GM12801 (cell line): ENCODE measurements around the gene IL1B.

Source experiments
- TF ChIP-seq, protein P1 (sequence below): IDR thresholded peaks from one replicate; pipeline ENCODE4 v1.5.1; 2011; ENCODE audit warnings: control low read depth; ENCODE audit not compliant: insufficient read length; ENCODE audit errors: extremely low read depth

The IL1B gene

DNA sequence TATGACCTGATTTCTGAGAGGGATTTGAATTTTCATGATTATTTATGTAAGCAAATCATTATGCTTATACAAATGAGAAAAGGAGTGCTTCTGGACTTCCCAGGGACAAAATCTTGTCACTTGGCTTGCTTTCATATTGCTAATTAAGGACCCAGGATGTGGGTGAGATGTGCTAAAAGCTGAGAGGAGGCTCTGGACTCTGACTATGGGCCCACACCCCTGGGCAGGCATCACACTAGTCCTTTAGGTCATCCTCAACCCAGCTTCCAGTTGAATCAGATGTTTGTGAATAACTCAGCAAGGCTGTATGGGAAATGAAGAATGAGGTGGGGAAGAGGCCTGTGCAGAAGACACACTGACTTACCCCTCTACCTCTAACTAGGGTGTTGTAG, 11.9 kb downstream of the IL1B start:
- TF ChIP-seq, protein P1, sequence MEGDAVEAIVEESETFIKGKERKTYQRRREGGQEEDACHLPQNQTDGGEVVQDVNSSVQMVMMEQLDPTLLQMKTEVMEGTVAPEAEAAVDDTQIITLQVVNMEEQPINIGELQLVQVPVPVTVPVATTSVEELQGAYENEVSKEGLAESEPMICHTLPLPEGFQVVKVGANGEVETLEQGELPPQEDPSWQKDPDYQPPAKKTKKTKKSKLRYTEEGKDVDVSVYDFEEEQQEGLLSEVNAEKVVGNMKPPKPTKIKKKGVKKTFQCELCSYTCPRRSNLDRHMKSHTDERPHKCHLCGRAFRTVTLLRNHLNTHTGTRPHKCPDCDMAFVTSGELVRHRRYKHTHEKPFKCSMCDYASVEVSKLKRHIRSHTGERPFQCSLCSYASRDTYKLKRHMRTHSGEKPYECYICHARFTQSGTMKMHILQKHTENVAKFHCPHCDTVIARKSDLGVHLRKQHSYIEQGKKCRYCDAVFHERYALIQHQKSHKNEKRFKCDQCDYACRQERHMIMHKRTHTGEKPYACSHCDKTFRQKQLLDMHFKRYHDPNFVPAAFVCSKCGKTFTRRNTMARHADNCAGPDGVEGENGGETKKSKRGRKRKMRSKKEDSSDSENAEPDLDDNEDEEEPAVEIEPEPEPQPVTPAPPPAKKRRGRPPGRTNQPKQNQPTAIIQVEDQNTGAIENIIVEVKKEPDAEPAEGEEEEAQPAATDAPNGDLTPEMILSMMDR, result no peak

DNA sequence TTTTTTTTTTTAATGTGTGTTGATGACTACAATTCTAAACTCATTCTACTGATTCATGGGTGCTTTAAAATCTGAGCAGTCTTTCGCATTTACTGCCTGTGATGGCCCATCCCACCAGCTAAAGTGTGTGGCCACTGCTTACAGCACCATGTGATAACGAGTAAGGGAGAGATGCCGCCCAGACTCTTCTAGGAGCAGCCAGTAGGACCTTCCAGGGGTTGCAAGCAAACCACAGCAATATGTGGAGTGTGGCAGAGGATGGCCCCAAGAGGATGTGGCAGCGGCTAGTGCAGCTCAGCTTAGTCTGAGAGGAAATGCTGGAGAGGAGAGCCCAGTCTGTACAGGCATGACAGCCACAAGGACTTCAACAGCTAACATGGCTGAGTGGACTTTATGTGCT, 14.9 kb downstream of the IL1B start:
- TF ChIP-seq, protein P1, result no peak

DNA sequence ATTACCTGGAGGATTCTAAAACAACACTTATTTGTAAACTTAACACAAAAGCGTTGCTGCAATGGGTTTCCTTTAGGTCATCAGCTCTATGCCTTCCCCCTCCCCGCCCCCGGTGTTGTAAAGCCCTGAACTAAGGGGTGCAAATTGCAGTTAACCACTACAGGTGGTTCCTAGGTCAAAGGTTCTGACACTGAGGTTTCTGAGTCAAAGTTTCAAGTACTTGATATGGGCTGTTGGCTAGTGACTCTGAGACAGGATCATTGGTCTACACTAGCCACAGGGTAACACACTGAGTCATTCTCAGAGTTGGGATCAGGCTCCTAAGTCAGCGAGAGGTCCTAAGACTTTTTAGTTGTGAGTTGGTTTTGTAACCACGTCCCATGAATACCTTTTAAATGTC, 15.4 kb downstream of the IL1B start:
- TF ChIP-seq, protein P1, result no peak

DNA sequence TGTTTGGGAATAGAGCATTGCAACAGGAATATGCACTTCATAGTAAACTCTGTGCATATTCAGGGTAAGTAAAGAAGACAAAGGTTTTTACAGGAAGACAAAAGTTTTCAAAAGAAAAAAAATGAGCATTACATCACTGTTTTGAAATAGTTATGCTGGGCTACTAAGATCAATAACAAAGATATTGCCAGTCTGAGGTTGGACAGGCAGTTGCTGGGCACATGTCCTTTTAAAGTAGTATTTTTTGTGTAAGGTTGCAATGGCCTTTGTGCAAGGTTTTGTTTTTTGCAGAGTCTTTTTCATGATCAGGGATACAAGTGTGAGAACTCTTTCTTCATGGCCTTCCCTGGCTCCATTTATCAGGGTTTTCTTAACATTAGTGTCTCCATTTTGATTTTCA, 16.2 kb downstream of the IL1B start:
- TF ChIP-seq, protein P1, result no peak

DNA sequence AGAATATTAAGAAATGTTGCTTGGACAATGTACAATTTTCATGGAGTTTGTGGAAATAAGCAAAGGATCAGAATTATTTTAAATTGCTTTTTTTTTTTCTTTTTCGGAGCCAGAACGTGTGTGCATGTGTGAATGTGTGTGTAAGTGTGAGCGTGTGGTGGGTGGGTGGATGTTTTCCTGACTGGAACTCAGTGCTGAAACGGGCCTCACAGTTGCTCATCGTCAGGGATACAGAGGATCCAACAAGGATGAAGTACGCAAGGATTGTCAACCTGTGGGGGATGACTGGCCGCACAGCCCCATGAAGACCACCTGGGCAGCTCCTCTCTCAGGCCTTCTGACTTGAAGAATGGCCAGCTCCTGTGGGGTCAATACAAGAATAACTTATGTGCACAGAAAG, 17.5 kb downstream of the IL1B start:
- TF ChIP-seq, protein P1, result no peak

DNA sequence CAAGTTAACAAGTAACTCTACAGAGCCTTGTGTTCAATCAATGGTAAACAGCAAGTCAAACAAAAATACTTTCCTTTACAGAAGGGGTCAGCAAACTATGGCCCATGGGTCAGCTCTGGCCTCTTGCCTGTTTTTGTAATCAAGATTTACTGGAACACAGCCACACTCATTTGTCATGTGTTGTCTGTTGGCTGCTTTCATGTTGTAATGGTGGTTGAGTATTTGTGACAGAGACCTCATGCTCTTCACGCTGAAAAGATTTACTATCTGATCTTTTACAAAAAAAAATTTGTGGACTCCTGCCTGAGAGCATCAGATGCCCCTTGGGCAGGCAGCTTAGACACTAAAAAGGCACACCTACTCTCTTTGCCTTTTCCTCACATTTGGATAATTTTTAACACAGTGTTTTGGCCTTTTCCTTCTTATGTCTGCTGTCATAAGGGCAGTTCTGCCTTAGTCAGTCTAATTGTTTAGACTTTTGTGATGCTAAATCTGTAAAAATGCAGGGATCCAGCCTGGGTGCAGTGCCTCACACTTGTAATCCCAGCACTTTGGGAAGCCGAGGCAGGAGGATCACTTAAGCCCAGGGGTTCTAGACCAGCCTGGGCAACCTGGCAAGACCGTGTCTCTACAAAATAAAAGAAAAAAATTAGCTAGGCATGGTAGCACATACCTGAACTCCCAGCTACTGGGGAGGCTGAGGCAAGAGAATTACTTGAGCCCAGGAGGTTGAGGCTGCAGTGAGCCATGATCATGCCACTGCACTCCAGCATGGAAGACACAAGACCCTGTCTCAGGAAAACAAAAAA, 18.3 kb downstream of the IL1B start:
- TF ChIP-seq, protein P1, result no peak

DNA sequence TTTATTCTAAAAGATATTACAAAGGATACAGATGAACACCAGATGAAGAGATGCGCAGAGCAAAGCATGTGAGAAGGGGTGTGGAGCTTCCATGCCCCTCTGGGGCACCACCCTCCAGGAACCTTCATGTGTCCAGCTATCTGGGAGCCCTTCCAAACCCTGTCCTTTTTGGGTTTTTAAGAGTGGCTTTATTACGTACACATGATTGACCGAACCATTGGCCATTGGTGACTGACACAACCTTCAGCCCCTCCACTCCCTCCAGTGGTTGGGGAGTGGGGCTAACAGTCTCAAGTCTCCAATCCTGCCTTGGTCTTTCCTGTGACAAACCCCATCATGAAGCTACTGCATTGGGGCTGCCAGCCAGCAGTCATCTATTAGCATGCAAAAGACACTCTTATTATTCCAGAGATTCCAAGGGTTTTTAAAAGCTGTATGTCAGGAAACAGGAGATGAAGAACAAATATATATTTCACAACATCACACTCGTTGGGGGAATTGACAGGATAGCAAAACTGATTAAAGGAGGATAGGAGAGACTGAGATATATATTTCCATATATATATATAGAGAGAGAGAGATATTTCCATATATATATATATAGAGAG, 19.4 kb downstream of the IL1B start:
- TF ChIP-seq, protein P1, result no peak
